Stimulated activated CD4-positive, alpha-beta T cell treated with anti-CD3 and anti-CD28 coated beads, Interleukin-12 subunit alpha, Interleukin-12 subunit beta, amount 100 ng/mL, for 24 hours (primary cell): ENCODE measurements around the gene WDR54.
"Not testable (repeated sequence)": the region's sequence is repeated elsewhere in the genome, so short reads cannot be mapped to it uniquely, and the experiment has no call there.

Experiments
- DNase-seq, 2 experiments: peaks; one replicate each; pipeline ENCODE4 v3.0.0-alpha.2; 2020; ENCODE audit warnings: low read depth in 2 of 2

WDR54 gene

GRCh38 chr2:74407682-74408081 lies 13.8 kb upstream of the WDR54 start:
- DNase-seq, result no peak

DNA sequence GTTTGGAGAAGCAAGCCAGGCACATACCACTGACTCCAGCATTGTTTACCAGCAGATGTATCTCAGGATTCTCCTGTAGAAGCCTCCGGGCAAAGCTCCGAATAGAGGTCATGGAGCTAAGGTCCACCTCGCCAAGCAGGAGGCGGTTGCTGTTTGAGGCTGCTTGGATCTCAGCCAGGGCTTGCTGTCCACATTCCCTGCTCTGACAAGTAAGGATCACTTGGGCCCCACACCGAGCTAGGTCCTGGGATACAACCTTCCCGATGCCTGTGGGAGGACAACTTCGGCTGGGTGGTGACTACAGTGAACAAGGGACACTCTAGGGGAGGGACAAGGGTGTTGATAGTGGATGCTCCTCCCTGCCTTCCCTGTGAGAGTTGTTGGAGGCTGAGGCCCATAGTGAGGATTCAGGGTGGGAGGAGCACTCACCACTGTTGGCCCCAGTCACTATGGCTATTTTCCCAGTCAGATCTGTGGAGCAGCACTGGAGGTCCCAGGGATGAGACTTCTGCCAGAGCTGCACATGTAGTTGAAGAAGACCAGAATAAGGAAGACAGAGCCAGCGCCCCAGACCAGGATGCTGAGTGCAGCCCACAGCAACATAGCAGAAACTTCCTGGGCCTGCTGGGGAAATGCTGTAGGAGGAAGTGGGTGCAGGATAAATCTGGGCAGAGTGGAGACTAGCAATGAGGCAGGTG lies 8.4 kb upstream of the WDR54 start:
- DNase-seq, result no peak

GRCh38 chr2:74414441-74414840 lies 7.1 kb upstream of the WDR54 start:
- no peak for DNase-seq

DNA sequence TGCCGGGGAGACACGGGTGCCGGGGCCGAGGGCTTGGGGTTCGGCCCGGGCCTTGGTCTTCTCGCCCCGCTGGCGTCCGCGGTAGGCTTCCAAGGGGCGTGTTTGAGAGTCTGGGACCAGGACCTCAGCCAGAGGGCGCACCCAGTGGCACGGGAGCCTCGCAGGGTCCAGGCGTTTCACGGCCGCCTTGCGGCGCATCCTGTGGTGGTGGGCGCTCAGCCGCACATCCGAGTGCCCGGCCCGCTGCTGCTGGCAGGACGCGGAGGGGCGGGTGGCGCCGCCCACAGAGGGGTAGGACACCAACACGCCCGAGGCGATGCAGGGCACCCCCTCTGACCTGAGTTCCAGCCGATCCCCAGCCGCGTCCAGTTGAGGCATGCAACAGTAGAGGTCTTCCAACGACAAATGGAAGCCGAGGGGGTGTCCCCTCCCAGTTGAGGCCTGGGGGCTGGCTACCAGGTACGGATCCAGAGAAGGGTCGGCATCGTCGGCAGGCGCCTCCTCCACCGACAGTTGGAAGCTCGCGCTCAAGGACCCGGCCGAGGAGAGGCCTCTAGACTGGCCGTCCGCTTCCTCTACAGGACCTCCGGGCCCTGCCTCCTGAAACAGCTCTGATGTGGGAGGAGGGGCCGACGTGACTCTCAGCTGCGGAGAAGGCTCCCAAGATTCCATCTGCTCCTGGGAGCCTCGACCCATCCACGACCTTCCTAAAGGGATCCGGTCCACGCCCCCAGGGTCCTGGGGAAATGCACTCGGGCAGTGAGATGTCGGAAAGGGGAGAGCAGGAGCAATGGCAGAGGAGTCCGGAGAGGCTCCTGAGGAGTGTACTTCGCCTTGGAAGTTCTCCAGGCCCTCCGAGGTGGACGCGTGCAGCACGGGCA lies 6.4 kb upstream of the WDR54 start:
- no peak for DNase-seq

DNA sequence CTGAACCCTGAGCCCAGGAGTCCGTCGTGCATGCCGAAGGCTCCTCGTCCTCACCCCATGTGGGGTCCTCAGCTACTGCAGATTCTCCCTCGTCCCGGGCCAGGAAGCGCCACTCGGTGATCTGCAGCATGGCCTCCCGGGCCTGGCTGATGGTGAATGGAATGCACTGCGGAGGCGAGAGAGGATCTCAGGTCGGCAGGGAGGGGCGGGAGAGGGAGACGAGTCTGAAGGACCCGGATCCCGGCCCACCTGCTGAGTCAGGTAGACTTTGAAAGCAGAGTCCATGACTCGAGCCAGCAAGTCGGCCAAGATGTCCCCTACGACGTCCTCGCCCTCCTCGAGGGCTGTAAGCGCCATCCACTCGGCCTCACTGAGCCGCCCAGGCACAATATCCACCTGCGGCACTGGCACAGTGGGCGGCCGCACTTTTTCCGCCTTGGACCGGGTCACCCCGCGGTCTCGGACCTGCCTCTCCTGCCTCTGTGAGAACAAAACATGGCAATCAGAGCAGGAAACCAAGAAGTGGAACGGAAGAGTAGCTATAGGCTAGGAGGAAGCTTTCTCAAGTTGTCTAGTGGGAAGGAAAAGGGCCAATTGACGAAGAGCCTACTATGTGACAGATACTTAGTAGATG lies 5.7 kb upstream of the WDR54 start:
- DNase-seq, result no peak

- no peak for DNase-seq
Measured at GRCh38 chr2:74416778-74417177, 4.8 kb upstream of the WDR54 start.

GRCh38 chr2:74417197-74417596 lies 4.3 kb upstream of the WDR54 start:
- DNase-seq, result no peak

DNA sequence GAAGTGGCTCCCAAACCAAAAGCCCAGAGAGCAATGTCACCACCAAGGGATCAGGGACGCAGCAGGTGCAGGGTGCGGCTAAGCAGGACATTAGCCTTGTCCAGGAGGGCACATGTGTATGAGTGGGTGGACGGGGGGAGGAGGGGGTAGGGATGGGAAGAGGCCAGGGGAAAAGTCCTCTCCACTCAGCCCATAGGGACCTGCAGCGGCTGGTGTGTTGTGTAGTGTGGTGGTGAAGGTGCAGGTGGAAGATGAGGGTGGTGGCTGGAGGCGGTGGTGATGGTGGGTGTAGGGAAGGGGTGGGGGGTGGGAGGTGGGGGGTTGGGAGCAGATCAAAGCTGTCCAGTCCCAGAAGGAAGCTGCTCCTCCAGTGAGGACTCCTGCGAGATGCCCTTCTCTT lies 3.8 kb upstream of the WDR54 start:
- DNase-seq, result no peak

- no peak for DNase-seq
Measured at GRCh38 chr2:74418312-74418711, 3.2 kb upstream of the WDR54 start.

DNA sequence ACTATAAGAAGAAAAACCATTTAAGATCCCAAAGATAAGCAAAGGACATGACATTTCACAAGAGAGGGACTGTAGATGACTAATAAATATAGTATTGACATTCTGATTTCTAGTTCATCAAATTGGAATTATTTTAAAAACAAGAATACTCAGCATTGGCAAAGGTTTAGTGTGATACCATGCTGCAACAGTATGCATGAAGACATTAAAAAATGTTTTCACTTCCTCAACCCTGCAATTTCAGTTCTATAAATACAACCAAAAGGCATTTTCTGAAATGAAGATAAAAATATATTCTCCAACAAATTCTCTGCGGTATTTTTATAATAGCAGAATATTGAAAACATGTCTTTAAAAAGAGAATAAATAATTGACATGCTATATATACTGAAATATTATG lies 2.2 kb upstream of the WDR54 start:
- DNase-seq, result no peak

GRCh38 chr2:74420006-74420405 lies 1.5 kb upstream of the WDR54 start:
- no peak for DNase-seq

DNA sequence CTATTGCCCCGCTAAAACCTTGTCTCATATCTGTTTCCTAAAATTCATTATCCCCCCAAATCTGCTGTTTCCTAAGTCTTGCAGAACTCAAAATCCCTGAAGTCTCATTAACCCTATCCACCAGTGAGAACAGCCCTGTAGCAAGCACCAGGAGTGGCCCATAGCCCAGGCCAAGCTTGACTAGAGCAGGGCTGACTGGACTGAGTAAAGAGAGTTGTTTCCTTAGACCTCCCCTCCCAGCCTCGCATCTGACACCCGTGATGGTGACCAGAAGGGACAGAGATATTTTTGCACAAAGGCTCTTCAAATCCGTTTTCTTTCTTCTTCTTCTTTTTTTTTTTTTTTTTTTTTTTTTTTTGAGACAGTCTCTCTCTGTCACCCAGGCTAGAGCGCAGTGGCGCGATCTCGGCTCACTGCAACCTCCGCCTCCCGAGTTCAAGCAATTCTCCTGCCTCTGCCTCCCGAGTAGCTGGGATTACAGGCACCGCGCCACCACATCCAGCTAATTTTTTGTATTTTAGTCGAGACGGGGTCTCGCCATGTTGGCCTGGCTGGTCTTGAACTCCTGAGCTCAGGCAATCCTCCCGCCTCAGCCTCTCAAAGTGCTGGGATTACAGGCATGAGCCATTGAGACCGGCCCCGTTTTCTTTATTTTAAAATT lies 957 bp upstream of the WDR54 start:
- not testable (repeated sequence) for DNase-seq

- no peak for DNase-seq
Measured at GRCh38 chr2:74423231-74424095, 1.9 kb downstream of the WDR54 start.

DNA sequence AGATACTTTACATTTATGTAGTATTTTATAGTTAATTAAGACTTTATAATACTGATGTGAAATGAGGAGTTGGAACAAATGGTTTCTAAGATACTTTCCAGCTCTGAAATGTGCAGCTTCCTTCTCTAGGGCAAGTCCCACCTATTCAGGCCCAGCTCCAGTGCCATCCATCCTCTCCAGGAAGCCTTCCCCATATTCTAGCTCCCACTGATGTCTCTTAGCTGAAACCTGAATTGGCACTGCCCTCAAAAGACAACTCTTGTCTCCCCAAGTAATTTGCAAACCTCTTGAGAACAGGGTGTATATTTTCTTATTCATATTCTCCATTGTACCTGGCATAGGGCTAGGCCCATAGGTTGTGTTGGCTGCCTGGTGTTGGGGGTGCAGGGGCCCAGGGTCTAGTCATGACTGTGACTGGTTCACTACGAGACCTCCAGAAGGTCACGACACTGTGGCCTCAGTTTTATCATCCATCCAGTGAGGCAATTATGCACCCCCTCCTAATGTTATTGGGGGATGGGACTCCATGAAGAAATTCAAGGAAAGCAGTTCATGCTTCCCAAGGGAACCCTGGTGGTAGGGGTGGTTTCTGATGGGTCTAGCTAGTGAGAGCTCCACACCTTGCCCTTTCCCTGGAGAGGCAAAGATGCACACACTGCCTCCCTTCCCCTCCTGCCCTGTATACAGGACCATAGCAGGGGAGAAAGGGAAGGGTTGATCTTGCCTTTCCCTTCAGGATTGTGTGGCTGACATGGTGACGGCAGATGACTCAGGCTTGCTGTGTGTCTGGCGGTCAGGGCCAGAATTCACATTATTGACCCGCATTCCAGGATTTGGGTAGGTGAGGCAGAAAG lies 2.8 kb downstream of the WDR54 start:
- no peak for DNase-seq

- no peak for DNase-seq
Measured at GRCh38 chr2:74424995-74425406, 3.5 kb downstream of the WDR54 start.

- DNase-seq, result no peak
Measured at GRCh38 chr2:74425523-74425922, 4.0 kb downstream of the WDR54 start.

GRCh38 chr2:74426181-74426758 lies 4.7 kb downstream of the WDR54 start:
- DNase-seq, result no peak

DNA sequence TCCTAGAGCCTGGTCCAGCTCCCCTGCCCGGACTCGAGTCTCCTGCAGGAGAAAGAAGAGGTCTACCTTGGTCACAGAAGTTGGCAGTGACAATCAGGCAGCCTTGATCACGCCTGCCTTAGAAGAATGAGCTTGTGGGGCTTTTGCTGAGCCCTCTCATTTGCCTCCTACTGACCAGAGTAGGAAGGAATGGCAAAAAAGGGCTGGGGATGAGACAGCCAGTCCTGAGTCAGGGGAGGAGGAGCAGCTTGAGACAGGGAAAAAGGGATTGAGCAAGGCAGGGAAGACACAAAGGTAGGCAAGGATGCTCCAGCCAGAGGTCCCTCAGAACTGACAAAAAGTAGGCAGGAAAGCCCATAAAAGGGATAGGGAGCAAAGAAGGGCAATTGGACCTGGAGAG lies 6.0 kb downstream of the WDR54 start:
- no peak for DNase-seq

DNA sequence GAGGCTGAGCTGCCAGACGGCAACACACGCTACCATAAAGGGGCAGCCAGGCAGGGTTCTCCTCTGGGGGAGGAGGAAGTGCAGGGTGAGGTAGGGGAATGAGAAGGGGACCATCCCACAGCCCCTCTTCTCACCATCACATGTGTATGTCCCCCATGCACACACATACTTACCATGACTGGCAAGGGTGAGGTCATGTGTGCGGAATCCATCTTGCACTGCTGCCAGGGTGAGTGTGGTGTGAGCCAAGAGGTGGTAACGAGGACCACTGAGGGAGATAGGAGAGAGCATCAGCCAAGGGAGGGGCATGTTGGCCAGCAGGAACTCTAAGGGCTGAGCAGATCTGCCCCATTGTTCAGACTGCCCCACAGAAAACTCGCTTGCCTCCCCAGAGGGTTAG lies 7.1 kb downstream of the WDR54 start:
- no peak for DNase-seq
